HEK293T (cell line): ENCODE data around the gene KCNQ2.

ENCODE experiments used
- CTCF ChIA-PET: fragments of 350-600 bp; formaldehyde crosslinking; extraction: SDS; loops from one replicate; lab custom pipeline; 2021; ENCODE audit warnings: antibody characterized with exemption, inconsistent platforms; lab: Yijun Ruan, JAX
- POLR2A ChIA-PET: fragments of 350-600 bp; formaldehyde crosslinking; extraction: SDS; loops from one replicate; lab custom pipeline; 2020; ENCODE audit warnings: antibody characterized with exemption, inconsistent platforms; lab: Yijun Ruan, JAX
- DNase-seq: peaks from one replicate; pipeline ENCODE4 v3.0.0; 2012; ENCODE audit warnings: mixed read lengths; ENCODE audit errors: extremely low spot score
- ARNT ChIP-seq: fragments of 450-650 bp; IDR thresholded peaks from 2 replicates; pipeline ENCODE4 v1.6.1; 2017; ENCODE audit warnings: mild to moderate bottlenecking
- BHLHE40 ChIP-seq: fragments of 450-650 bp; IDR thresholded peaks from 2 replicates; pipeline ENCODE4 v1.6.1; 2016; ENCODE audit warnings: mild to moderate bottlenecking, moderate library complexity, borderline replicate concordance
- CTBP1 ChIP-seq: fragments of 450-650 bp; IDR thresholded peaks from 2 replicates; pipeline ENCODE4 v1.6.1; 2016; ENCODE audit warnings: borderline replicate concordance
- ELF4 ChIP-seq: fragments of 450-650 bp; IDR thresholded peaks from 2 replicates; pipeline ENCODE4 v1.6.1; 2017; ENCODE audit warnings: antibody characterized with exemption
- FOXA1 ChIP-seq: fragments of 450-650 bp; IDR thresholded peaks from 2 replicates; pipeline ENCODE4 v1.6.1; 2016; ENCODE audit warnings: mild to moderate bottlenecking
- FOXK2 ChIP-seq: fragments of 450-650 bp; IDR thresholded peaks from 2 replicates; pipeline ENCODE4 v1.6.1; 2016; ENCODE audit warnings: mild to moderate bottlenecking
- FOXM1 ChIP-seq: fragments of 450-650 bp; IDR thresholded peaks from 2 replicates; pipeline ENCODE4 v1.6.1; 2017; ENCODE audit warnings: mild to moderate bottlenecking, borderline replicate concordance
- HDGF ChIP-seq: fragments of 450-650 bp; IDR thresholded peaks from 2 replicates; pipeline ENCODE4 v1.6.1; 2017; ENCODE audit warnings: antibody characterized with exemption, borderline replicate concordance
- L3MBTL2 ChIP-seq: fragments of 450-650 bp; conservative IDR thresholded peaks from 2 replicates; pipeline ENCODE4 v1.6.1; 2016; ENCODE audit warnings: mild to moderate bottlenecking
- LEF1 ChIP-seq: fragments of 450-650 bp; IDR thresholded peaks from 2 replicates; pipeline ENCODE4 v1.6.1; 2017; ENCODE audit warnings: mild to moderate bottlenecking, borderline replicate concordance
- NFRKB ChIP-seq: fragments of 450-650 bp; IDR thresholded peaks from 2 replicates; pipeline ENCODE4 v1.6.1; 2016; ENCODE audit warnings: mild to moderate bottlenecking, moderate library complexity
- SP1 ChIP-seq: fragments of 450-650 bp; IDR thresholded peaks from 2 replicates; pipeline ENCODE4 v1.6.1; 2017
- SUZ12 ChIP-seq: fragments of 450-650 bp; IDR thresholded peaks from 2 replicates; pipeline ENCODE4 v1.6.1; 2016; ENCODE audit warnings: mild to moderate bottlenecking
- TARDBP ChIP-seq: fragments of 450-650 bp; IDR thresholded peaks from 2 replicates; pipeline ENCODE4 v1.6.1; 2016
- ZNF384 ChIP-seq: fragments of 450-650 bp; IDR thresholded peaks from 2 replicates; pipeline ENCODE4 v1.6.1; 2016
- TF ChIP-seq, protein P1 (sequence below): fragments of 450-650 bp; IDR thresholded peaks from 2 replicates; pipeline ENCODE4 v1.6.1; 2016

The KCNQ2 gene

DNA sequence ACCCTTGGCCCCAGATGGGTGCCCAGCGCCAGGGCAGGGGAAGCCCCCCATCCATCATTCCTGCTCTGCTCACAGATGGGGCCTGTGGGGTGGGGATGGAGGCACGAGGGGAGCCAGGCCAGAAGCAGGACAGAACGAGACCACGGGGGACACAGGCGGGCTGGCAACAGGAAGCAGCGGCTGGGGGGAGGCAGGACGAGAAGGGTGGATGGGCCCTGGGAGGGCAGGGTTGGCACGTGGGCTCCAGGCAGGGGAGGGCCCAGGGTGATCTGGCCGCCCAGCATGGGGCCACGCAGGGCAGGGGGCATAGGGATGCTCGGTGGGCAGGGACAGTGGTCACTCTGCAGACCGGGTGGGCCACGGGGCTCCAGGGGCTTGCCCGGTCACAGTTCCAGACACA is 41.6 kb downstream of the KCNQ2 start:
- POLR2A ChIA-PET = no interaction called here
- DNase-seq = no peak
- CTCF ChIA-PET = no interaction called here
- TF ChIP-seq FOXA1 (no peak), FOXK2 (no peak), TARDBP (no peak), LEF1 (no peak), ZNF384 (no peak), CTBP1 (no peak), BHLHE40 (no peak), ELF4 (no peak), HDGF (no peak), NFRKB (no peak), SUZ12 (no peak), FOXM1 (no peak), L3MBTL2 (no peak)
- TF ChIP-seq, protein P1, sequence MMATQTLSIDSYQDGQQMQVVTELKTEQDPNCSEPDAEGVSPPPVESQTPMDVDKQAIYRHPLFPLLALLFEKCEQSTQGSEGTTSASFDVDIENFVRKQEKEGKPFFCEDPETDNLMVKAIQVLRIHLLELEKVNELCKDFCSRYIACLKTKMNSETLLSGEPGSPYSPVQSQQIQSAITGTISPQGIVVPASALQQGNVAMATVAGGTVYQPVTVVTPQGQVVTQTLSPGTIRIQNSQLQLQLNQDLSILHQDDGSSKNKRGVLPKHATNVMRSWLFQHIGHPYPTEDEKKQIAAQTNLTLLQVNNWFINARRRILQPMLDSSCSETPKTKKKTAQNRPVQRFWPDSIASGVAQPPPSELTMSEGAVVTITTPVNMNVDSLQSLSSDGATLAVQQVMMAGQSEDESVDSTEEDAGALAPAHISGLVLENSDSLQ = no peak

DNA sequence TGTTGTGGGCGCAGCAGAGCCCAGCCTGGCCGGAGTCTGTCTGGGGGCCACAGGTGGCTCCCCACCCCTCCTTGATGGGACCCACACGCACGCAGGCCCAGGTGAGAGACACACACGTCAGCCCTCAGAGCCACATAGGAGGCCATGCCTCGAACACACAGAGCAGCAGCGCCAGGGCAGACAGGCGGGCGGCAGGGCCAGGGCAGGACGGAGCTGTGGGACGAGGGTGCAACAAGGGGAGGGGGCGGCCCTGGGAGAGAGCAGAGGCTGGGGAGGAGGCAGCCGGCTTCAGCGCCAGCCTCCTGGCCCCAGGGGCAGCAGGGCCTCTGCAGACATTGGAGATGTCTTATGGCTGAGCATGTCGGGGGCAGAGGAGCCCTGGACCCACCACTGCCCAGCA is 42.5 kb downstream of the KCNQ2 start:
- POLR2A ChIA-PET = no interaction called here
- TF ChIP-seq FOXK2 (no peak), TARDBP (no peak), CTBP1 (no peak), BHLHE40 (no peak), SUZ12 (no peak), ARNT (no peak), FOXA1 (no peak), HDGF (no peak), LEF1 (no peak), FOXM1 (no peak), SP1 (no peak), L3MBTL2 (no peak), ZNF384 (no peak)
- TF ChIP-seq, protein P1 = no peak
- no peak for DNase-seq
- CTCF ChIA-PET = no interaction called here

DNA sequence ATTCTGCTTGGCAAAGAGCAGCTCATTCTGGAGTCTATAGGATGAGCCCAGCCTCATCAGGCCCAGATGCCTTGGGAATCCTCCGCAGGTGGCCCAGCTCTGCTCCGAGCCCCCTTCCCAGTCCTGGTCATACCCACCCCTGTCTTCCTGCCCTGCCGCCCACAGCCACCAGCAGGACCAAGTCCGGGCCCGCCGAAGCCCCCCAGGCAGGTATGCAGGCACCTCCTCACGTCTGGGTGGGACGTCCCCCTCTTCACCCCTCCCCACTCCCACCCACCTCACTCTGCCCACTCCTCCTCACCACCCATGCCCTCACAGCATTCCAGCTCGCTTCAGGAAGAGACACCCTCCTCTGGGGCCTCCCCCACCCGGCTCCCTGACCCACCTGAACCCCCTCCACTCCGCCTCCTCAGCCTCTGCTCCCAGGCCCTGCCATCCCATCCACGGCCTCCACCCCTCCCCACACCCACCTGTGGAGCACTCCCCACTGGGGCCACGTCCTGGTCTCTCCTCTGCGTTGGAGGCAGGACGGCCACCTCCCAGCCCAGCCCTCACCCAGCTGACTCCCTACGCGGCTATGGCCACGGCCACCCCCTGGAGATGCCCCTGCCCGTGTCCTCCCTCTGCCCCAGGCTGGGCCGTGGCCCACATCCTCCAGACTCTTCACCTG is 43.4 kb downstream of the KCNQ2 start:
- POLR2A ChIA-PET = no interaction called here

DNA sequence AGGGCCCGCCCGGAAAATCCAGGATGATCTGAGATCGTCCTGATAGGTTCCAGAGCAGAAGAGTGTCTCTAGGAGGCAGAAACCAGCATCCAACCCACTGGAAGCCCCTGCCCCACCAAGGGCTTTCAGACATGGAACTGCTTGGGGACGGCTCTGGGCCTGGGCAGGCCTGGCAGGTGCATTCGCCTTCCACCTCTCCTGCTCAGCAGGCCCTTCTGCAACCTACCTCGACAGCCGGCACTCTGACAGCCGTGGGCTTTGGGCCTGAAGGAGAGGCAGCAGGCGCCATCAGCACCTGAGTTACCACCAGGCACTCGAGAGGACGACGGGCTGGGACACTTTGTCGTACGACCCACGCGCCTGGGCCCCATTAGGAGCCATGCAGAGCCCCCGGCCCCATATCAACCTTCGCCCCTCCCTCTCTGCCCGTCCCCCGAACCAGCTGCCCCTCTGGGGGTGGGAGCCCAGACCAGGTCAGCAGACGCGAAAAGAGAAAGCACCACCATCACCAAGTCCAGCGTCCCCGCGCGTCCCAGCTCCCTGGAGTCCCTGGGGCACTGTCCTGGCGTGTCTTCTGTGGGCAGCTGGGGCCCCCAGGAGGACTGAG is 44.6 kb downstream of the KCNQ2 start:
- TF ChIP-seq ZNF384 (no peak), BHLHE40 (no peak), SUZ12 (no peak), FOXM1 (no peak), NFRKB (no peak), CTBP1 (no peak), ELF4 (no peak), L3MBTL2 (no peak), FOXK2 (no peak), SP1 (no peak)
- TF ChIP-seq, protein P1 = no peak
- ChIA-PET POLR2A (no interaction called here), CTCF (no interaction called here)
- no peak for DNase-seq

More for the DNA sequence above, 43.4 kb downstream of the KCNQ2 start:
- no peak for TF ChIP-seq SP1
- TF ChIP-seq SUZ12 = no peak
- no peak for TF ChIP-seq ZNF384
- no peak for TF ChIP-seq LEF1
- no peak for TF ChIP-seq BHLHE40
- CTCF ChIA-PET = interaction anchor here (0.6 kb wide), 1 partner anchor 415 kb away, joined by 3 read pairs; no protein-coding TSS in a partner anchor
- no peak for DNase-seq

DNA sequence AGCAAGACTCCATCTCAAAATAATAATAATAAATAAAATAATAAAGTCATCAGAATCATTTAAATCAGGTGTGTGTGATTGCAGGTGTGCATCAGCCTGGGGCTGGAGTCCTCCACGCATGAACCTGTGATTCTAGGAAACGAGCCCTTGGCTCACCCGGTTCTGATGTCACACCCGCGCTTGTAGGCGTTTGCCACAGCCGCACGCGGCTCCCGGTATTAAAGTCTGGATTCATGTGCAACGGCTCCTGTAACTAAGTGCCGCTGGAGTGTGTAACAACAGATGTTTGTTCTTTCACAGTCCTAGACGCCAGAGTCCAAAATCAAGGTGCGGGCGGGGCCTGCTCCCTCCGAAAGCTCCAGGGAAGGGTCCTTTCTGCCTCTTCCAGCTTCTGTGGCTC is 45.2 kb downstream of the KCNQ2 start:
- CTCF ChIA-PET = no interaction called here
- POLR2A ChIA-PET = no interaction called here
- TF ChIP-seq HDGF (no peak), ARNT (no peak), TARDBP (no peak), FOXM1 (no peak), SP1 (no peak), ZNF384 (no peak), CTBP1 (no peak), LEF1 (no peak), SUZ12 (no peak), FOXK2 (no peak), ELF4 (no peak), L3MBTL2 (no peak), FOXA1 (no peak), BHLHE40 (no peak), NFRKB (no peak)
- TF ChIP-seq, protein P1 = no peak
- DNase-seq = no peak
